Measurements from ENCODE around the gene THAP3. TPM values are rescaled to one million over a fixed set of nuclear protein-coding genes. Genes with fewer than 3 reads are reported as not detected.

The THAP3 gene
- polyA plus RNA-seq, 4 donors: 14.3 to 35.1 (median 18.0) TPM

GRCh38 chr1:6674771-6675170, 50.1 kb downstream of the THAP3 start:
- DNase-seq (no peak), FAIRE-seq (no peak)
- H3K9me3 ChIP-seq (ENCODE audit: control insufficient read depth in 2 of 2, insufficient read depth in 1 of 2, low read depth in 1 of 2, low read length in 1 of 2): no peaks in the 10 kb centered on the region
- H3K27me3 ChIP-seq (ENCODE audit: control insufficient read depth in 3 of 3, insufficient read depth in 3 of 3, low read length in 3 of 3): no peaks in the 10 kb centered on the region
- WGBS, 3 donors: 90 to 100% (median 96%) methylated on average over 1 of the region's 1 CpG
- H3K4me1 ChIP-seq (ENCODE audit: control insufficient read depth in 3 of 3, insufficient read depth in 2 of 3, low read depth in 1 of 3, low read length in 2 of 3): no peaks in the 10 kb centered on the region
- no peak overlapping the region for H3K4me3 ChIP-seq (ENCODE audit: low read depth in 1 of 3, low read length in 3 of 3)
- no peak overlapping the region for H3K27ac ChIP-seq (ENCODE audit: low read depth in 1 of 3, low read length in 2 of 3)
- peaks cover 10 to 29% (median 13%) of the 10 kb centered on the region in 3 donors for H3K36me3 ChIP-seq (ENCODE audit: control insufficient read depth in 3 of 3, insufficient read depth in 2 of 3, low read depth in 1 of 3, low read length in 3 of 3)

GRCh38 chr1:6675941-6676340, 51.3 kb downstream of the THAP3 start:
- no peak overlapping the region for H3K27ac ChIP-seq (ENCODE audit: low read depth in 1 of 3, low read length in 2 of 3)
- peaks cover 10 to 31% (median 16%) of the 10 kb centered on the region in 3 donors for H3K36me3 ChIP-seq (ENCODE audit: control insufficient read depth in 3 of 3, insufficient read depth in 2 of 3, low read depth in 1 of 3, low read length in 3 of 3)
- 98 to 100% (median 100%) methylated on average over 2 of the region's 2 CpGs for WGBS, 3 donors

More at GRCh38 chr1:6675941-6676340, 51.3 kb downstream of the THAP3 start:
- DNase-seq: no peak
- no peak overlapping the region for H3K4me3 ChIP-seq (ENCODE audit: low read depth in 1 of 3, low read length in 3 of 3)
- no peak for FAIRE-seq
- H3K9me3 ChIP-seq (ENCODE audit: control insufficient read depth in 2 of 2, insufficient read depth in 1 of 2, low read depth in 1 of 2, low read length in 1 of 2): no peaks in the 10 kb centered on the region
- no peaks in the 10 kb centered on the region for H3K27me3 ChIP-seq (ENCODE audit: control insufficient read depth in 3 of 3, insufficient read depth in 3 of 3, low read length in 3 of 3)
- no peaks in the 10 kb centered on the region for H3K4me1 ChIP-seq (ENCODE audit: control insufficient read depth in 3 of 3, insufficient read depth in 2 of 3, low read depth in 1 of 3, low read length in 2 of 3)

Other genes starting within 250 kb of the THAP3 start
- gene ACOT7, start 231.1 kb upstream of the THAP3 start, polyA plus RNA-seq: 10 to 100 TPM; 20.3 to 93.8 (median 73.7) TPM
- 1 to 10 TPM in 3 of 4 donors, under 1 TPM in 1; 0.55 to 2.2 (median 1.6) TPM for gene HES2, start 204.9 kb upstream of the THAP3 start, polyA plus RNA-seq
- 100 to 1,000 TPM in 3 of 4 donors, 10 to 100 TPM in 1; 83.5 to 356 (median 285) TPM for gene ESPN, start 200.1 kb upstream of the THAP3 start, polyA plus RNA-seq
- gene TNFRSF25, start 158.7 kb upstream of the THAP3 start, polyA plus RNA-seq: 10 to 100 TPM; 23.0 to 52.7 (median 33.2) TPM
- 10 to 100 TPM in 2 of 4 donors, 1 to 10 TPM in 2; 2.4 to 13.5 (median 7.1) TPM for gene PLEKHG5, start 133.2 kb upstream of the THAP3 start, polyA plus RNA-seq
- 10 to 100 TPM in 1 of 4 donors, 1 to 10 TPM in 3; 1.6 to 12.1 (median 3.9) TPM for gene NOL9, start 70.4 kb upstream of the THAP3 start, polyA plus RNA-seq
- gene TAS1R1, start 69.6 kb upstream of the THAP3 start, polyA plus RNA-seq: under 1 TPM in 3 of 4 donors, not detected in 1; 0.07 to 0.27 (median 0.13) TPM
- gene ZBTB48, start 44.9 kb upstream of the THAP3 start, polyA plus RNA-seq: 100 to 1,000 TPM in 2 of 4 donors, 10 to 100 TPM in 2; 19.9 to 164 (median 81.8) TPM
- 10 to 100 TPM in 1 of 4 donors, 1 to 10 TPM in 3; 3.1 to 10.5 (median 6.4) TPM for gene KLHL21, start 22.0 kb upstream of the THAP3 start, polyA plus RNA-seq
- 10 to 100 TPM in 1 of 4 donors, 1 to 10 TPM in 3; 4.0 to 13.4 (median 4.8) TPM for gene PHF13, start 11.1 kb upstream of the THAP3 start, polyA plus RNA-seq
- gene DNAJC11, start 76.9 kb downstream of the THAP3 start, polyA plus RNA-seq: 10 to 100 TPM; 37.8 to 52.6 (median 40.3) TPM
- 100 to 1,000 TPM in 3 of 4 donors, 10 to 100 TPM in 1; 57.6 to 177 (median 147) TPM for gene CAMTA1, start 160.6 kb downstream of the THAP3 start, polyA plus RNA-seq

Measured in small intestine (tissue), 7 donors.